ENCODE results near the gene RBMS1. TPM values are rescaled to one million over a fixed set of nuclear protein-coding genes. Genes with fewer than 3 reads are reported as not detected.

Gene RBMS1
- total RNA-seq, 2 donors from 2014 or later: 6.3 to 21.1 TPM

- H3K27me3 ChIP-seq: no peaks in the 10 kb centered on the region
- no peaks in the 10 kb centered on the region for H3K36me3 ChIP-seq
- no peak overlapping the region for H3K27ac ChIP-seq
- TF ChIP-seq CTCF (IDR thresholded peaks at IDR 0.05): no peak
- H3K9ac ChIP-seq (ENCODE audit: low read depth in 2 of 2, low read length in 2 of 2): no peak overlapping the region
- H3K4me1 ChIP-seq: no peaks in the 10 kb centered on the region
- no peak for DNase-seq
- H3K9me3 ChIP-seq: no peaks in the 10 kb centered on the region
- intact Hi-C loops (cut with DNase I): no loop called here
- no peak overlapping the region for H3K4me3 ChIP-seq
These were observed 8.9 kb upstream of the RBMS1 start for GRCh38 chr2:160502478-160502877.

- H3K4me1 ChIP-seq: no peaks in the 10 kb centered on the region
- no peak for DNase-seq
- H3K9ac ChIP-seq (ENCODE audit: low read depth in 2 of 2, low read length in 2 of 2): no peak overlapping the region
- TF ChIP-seq CTCF (IDR thresholded peaks at IDR 0.05): no peak
- no peaks in the 10 kb centered on the region for H3K9me3 ChIP-seq
- no peak overlapping the region for H3K27ac ChIP-seq
- intact Hi-C loops (cut with DNase I): no loop called here
- H3K4me3 ChIP-seq: no peak overlapping the region
- no peaks in the 10 kb centered on the region for H3K27me3 ChIP-seq
- H3K36me3 ChIP-seq: no peaks in the 10 kb centered on the region
These were observed 7.8 kb upstream of the RBMS1 start for GRCh38 chr2:160501370-160501769.

GRCh38 chr2:160499865-160500264 is 6.3 kb upstream of the RBMS1 start:
- Histone ChIP-seq H3K27ac (no peak overlapping the region), H3K4me3 (no peak overlapping the region), H3K36me3 (no peaks in the 10 kb centered on the region), H3K27me3 (peaks cover 7% of the 10 kb centered on the region), H3K9me3 (no peaks in the 10 kb centered on the region), H3K9ac (ENCODE audit: low read depth in 2 of 2, low read length in 2 of 2) (no peak overlapping the region), H3K4me1 (no peaks in the 10 kb centered on the region)
- no peak for DNase-seq
- intact Hi-C loops (cut with DNase I): no loop called here
- no peak for TF ChIP-seq CTCF (IDR thresholded peaks at IDR 0.05)

DNA sequence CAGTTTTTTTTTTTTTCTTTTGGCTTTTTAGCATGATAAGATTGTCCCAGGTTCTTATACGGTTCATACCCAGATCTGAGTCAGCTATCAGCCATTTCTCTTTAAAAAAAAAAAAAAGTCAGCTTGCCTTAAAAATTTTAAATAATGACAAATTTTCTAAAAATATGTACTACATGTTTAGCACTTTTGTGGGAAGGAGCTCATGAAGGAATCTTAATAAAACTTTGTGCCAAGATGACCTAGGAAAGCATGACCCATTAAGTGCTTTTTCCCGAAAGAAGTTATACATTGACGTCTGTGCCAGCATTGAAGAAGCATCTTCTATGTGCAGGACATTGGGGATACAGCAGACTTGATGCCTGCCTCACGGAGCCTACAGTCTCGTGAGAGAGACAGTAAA is 4.5 kb upstream of the RBMS1 start:
- Histone ChIP-seq H3K9ac (ENCODE audit: low read depth in 2 of 2, low read length in 2 of 2) (no peak overlapping the region), H3K27me3 (peaks cover 7% of the 10 kb centered on the region), H3K36me3 (no peaks in the 10 kb centered on the region), H3K4me1 (no peaks in the 10 kb centered on the region), H3K9me3 (no peaks in the 10 kb centered on the region), H3K27ac (no peak overlapping the region), H3K4me3 (no peak overlapping the region)
- DNase-seq: no peak
- intact Hi-C loops (cut with DNase I): no loop called here
- TF ChIP-seq CTCF (IDR thresholded peaks at IDR 0.05): no peak

DNA sequence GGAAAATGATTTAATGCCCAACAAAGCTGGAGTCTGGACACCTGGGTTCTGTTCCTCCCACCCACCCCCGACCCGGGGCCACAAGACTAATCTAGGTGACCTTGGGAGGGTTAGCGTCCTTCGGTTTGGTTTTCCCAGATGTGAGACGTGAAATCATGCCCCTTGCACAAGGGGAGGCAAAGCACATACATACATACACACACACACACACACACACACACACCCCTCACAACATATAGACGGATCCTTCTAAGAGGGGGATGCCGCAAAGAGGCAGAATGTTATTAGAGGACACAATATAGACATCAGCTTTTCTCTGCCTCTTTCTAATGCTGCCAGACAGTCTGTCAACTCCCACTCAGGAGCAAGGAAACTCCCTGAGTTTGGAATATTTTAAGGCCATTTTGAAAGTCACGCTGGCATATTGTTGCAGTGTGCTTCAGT is 616 bp upstream of the RBMS1 start:
- intact Hi-C loops (cut with DNase I): no loop called here
- H3K4me1 ChIP-seq: no peaks in the 10 kb centered on the region
- no peaks in the 10 kb centered on the region for H3K36me3 ChIP-seq
- peak overlapping the region; percentile 65 for H3K4me3 ChIP-seq
- TF ChIP-seq CTCF (IDR thresholded peaks at IDR 0.05): no peak
- DNase-seq: no peak
- no peak overlapping the region for H3K27ac ChIP-seq
- peaks cover 7% of the 10 kb centered on the region for H3K27me3 ChIP-seq
- H3K9ac ChIP-seq (ENCODE audit: low read depth in 2 of 2, low read length in 2 of 2): no peak overlapping the region
- H3K9me3 ChIP-seq: no peaks in the 10 kb centered on the region
